CD4-positive, alpha-beta T cell (primary cell): ENCODE data around the gene CRYBB3. TPM values are rescaled to one million over a fixed set of nuclear protein-coding genes. Genes with fewer than 3 reads are reported as not detected.

Experiments
- ATAC-seq: fragments of 200-7000 bp; cut with Tn5 transposase; one replicate; pipeline ENCODE4 v1.10.0; 2022; ENCODE audit warnings: mild to moderate bottlenecking; ENCODE audit not compliant: poor library complexity
- CTCF ChIA-PET: fragments of 350-600 bp; sonication (Branson Sonifier 250); formaldehyde crosslinking; loops from one replicate; lab custom pipeline; 2021; ENCODE audit warnings: antibody characterized with exemption, inconsistent platforms; lab: Charles Lee
- POLR2A ChIA-PET: fragments of 350-600 bp; sonication (Branson Sonifier 250); formaldehyde crosslinking; loops from one replicate; lab custom pipeline; 2021; ENCODE audit warnings: antibody characterized with exemption, inconsistent platforms; lab: Charles Lee
- DNase-seq, 14 experiments: peaks; one replicate each; pipeline ENCODE4 v3.0.0-alpha.2; 2013 to 2020; ENCODE audit warnings: mixed read lengths in 2 of 14
- H3K27ac ChIP-seq, 2 donors: one replicate each; pipeline versions ENCODE4 v1.5.1 to v1.7.0; 2013; ENCODE audit warnings: low read length in 2 of 2, low read depth in 1 of 2, mild to moderate bottlenecking in 1 of 2
- H3K27me3 ChIP-seq, 2 experiments: 1 replicate in 1 of 2; 2 replicates in 1 of 2; pipeline versions ENCODE4 v1.6.1 to v1.7.0; 2013; ENCODE audit warnings: low read length in 2 of 2, control low read depth in 1 of 2, mild to moderate bottlenecking in 1 of 2, moderate library complexity in 1 of 2; ENCODE audit not compliant: insufficient read depth in 2 of 2, control insufficient read depth in 1 of 2
- H3K36me3 ChIP-seq: one replicate; pipeline ENCODE4 v1.6.1; 2013; ENCODE audit warnings: low read length, control low read depth; ENCODE audit not compliant: insufficient read depth
- H3K4me1 ChIP-seq: one replicate; pipeline ENCODE4 v1.6.1; 2013; ENCODE audit warnings: low read length, control low read depth; ENCODE audit not compliant: insufficient read depth
- H3K4me3 ChIP-seq: one replicate; pipeline ENCODE4 v1.5.1; 2013; ENCODE audit warnings: mild to moderate bottlenecking, low read length, moderate library complexity
- H3K9me3 ChIP-seq, 2 experiments: 1 replicate in 1 of 2; 2 replicates in 1 of 2; pipeline versions ENCODE4 v1.6.1 to v1.7.0; 2013; ENCODE audit warnings: low read length in 2 of 2, mild to moderate bottlenecking in 2 of 2, control low read depth in 1 of 2, moderate library complexity in 1 of 2; ENCODE audit not compliant: control insufficient read depth in 1 of 2, insufficient read depth in 1 of 2
- H3K27ac Mint-ChIP-seq: one replicate; pipeline ENCODE4 v1.8.0; 2020; ENCODE audit warnings: mixed read lengths
- H3K27me3 Mint-ChIP-seq: one replicate; pipeline ENCODE4 v1.8.0; 2021; ENCODE audit warnings: mixed read lengths
- H3K36me3 Mint-ChIP-seq: one replicate; pipeline ENCODE4 v1.8.0; 2021; ENCODE audit warnings: low read depth, mixed read lengths
- H3K4me1 Mint-ChIP-seq: one replicate; pipeline ENCODE4 v1.8.0; 2021; ENCODE audit warnings: low read depth, mixed read lengths
- H3K4me3 Mint-ChIP-seq: one replicate; pipeline ENCODE4 v1.8.0; 2020; ENCODE audit warnings: mild to moderate bottlenecking, mixed read lengths
- H3K9me3 Mint-ChIP-seq: one replicate; pipeline ENCODE4 v1.8.0; 2020; ENCODE audit warnings: mixed read lengths
- intact Hi-C, 2 experiments: fragments of 100-400 bp; cut with DNase I in 1 of 2; cut with micrococcal nuclease in 1 of 2; formaldehyde crosslinking; loops; one replicate each; pipeline versions ENCODE4 v1.15.1 to v1.9.0; 2023 to 2025; cut with DNase I, micrococcal nuclease
- total RNA-seq, 174 experiments: library from RNA in 2 of 174; stranded (reverse) in 2 of 174; gene quantifications; one replicate each; pipeline ENCODE4 v1.2.3 and lab custom pipeline; 2021 to 2026
- TF ChIP-seq, protein P1 (sequence below): fragments of 200-600 bp; IDR thresholded peaks from one replicate; pipeline ENCODE4 v1.8.0; 2022; ENCODE audit warnings: antibody characterized with exemption, mild to moderate bottlenecking

The CRYBB3 gene
- total RNA-seq, 2 experiments from 2014 or later, result not detected

GRCh38 chr22:25167834-25168601 is 31.6 kb upstream of the CRYBB3 start:
- Mint-ChIP-seq H3K9me3 (no peaks in the 10 kb centered on the region), H3K36me3 (peaks cover 20% of the 10 kb centered on the region), H3K27me3 (no peaks in the 10 kb centered on the region), H3K4me3 (no peak overlapping the region), H3K4me1 (no peaks in the 10 kb centered on the region), H3K27ac (no peak overlapping the region)
- Histone ChIP-seq H3K27ac (no peak overlapping the region), H3K4me3 (no peak overlapping the region), H3K36me3 (no peaks in the 10 kb centered on the region), H3K27me3 (no peaks in the 10 kb centered on the region), H3K4me1 (no peaks in the 10 kb centered on the region), H3K9me3 (no peaks in the 10 kb centered on the region)
- intact Hi-C loops, result loop anchor here in 1 of 2 experiments (10.0 kb wide), 1 partner anchor 53 kb away; no protein-coding TSS in a partner anchor
- TF ChIP-seq, protein P1, sequence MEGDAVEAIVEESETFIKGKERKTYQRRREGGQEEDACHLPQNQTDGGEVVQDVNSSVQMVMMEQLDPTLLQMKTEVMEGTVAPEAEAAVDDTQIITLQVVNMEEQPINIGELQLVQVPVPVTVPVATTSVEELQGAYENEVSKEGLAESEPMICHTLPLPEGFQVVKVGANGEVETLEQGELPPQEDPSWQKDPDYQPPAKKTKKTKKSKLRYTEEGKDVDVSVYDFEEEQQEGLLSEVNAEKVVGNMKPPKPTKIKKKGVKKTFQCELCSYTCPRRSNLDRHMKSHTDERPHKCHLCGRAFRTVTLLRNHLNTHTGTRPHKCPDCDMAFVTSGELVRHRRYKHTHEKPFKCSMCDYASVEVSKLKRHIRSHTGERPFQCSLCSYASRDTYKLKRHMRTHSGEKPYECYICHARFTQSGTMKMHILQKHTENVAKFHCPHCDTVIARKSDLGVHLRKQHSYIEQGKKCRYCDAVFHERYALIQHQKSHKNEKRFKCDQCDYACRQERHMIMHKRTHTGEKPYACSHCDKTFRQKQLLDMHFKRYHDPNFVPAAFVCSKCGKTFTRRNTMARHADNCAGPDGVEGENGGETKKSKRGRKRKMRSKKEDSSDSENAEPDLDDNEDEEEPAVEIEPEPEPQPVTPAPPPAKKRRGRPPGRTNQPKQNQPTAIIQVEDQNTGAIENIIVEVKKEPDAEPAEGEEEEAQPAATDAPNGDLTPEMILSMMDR, result no peak
- no peak for DNase-seq
- no peak for ATAC-seq
- POLR2A ChIA-PET, result no interaction called here
- CTCF ChIA-PET, result no interaction called here

GRCh38 chr22:25169278-25170031 is 30.2 kb upstream of the CRYBB3 start:
- H3K36me3 Mint-ChIP-seq, result peaks cover 32% of the 10 kb centered on the region
- H3K4me3 Mint-ChIP-seq, result no peak overlapping the region
- H3K9me3 ChIP-seq, result no peaks in the 10 kb centered on the region
- H3K27ac Mint-ChIP-seq, result no peak overlapping the region
- no peaks in the 10 kb centered on the region for H3K36me3 ChIP-seq
- H3K9me3 Mint-ChIP-seq, result no peaks in the 10 kb centered on the region
- intact Hi-C loops, result loop anchor here in 1 of 2 experiments (5.0 to 10.0 kb wide), 3 partner anchors 55 to 232 kb away; partner anchors contain the start of gene KIAA1671
- no peak for DNase-seq
- no peaks in the 10 kb centered on the region for H3K4me1 Mint-ChIP-seq
- no peaks in the 10 kb centered on the region for H3K27me3 ChIP-seq
- TF ChIP-seq, protein P1, result no peak
- H3K4me3 ChIP-seq, result no peak overlapping the region
- H3K27ac ChIP-seq, result no peak overlapping the region
- H3K27me3 Mint-ChIP-seq, result no peaks in the 10 kb centered on the region
- ATAC-seq, result no peak
- no peaks in the 10 kb centered on the region for H3K4me1 ChIP-seq
- ChIA-PET POLR2A (no interaction called here), CTCF (interaction anchor here (0.6 to 0.7 kb wide), 2 partner anchors 17 to 112 kb away, joined by 3 read pairs; no protein-coding TSS in a partner anchor)

GRCh38 chr22:25170426-25170980 is 29.2 kb upstream of the CRYBB3 start:
- DNase-seq, result no peak
- no peaks in the 10 kb centered on the region for H3K27me3 ChIP-seq
- no peaks in the 10 kb centered on the region for H3K9me3 Mint-ChIP-seq

More at GRCh38 chr22:25170426-25170980, 29.2 kb upstream of the CRYBB3 start:
- Mint-ChIP-seq H3K27ac (no peak overlapping the region), H3K27me3 (no peaks in the 10 kb centered on the region), H3K4me3 (no peak overlapping the region), H3K4me1 (no peaks in the 10 kb centered on the region), H3K36me3 (peaks cover 42% of the 10 kb centered on the region)
- ChIA-PET POLR2A (no interaction called here), CTCF (no interaction called here)
- Histone ChIP-seq H3K4me3 (no peak overlapping the region), H3K4me1 (no peaks in the 10 kb centered on the region), H3K36me3 (no peaks in the 10 kb centered on the region), H3K27ac (no peak overlapping the region), H3K9me3 (no peaks in the 10 kb centered on the region)
- no peak for ATAC-seq
- intact Hi-C loops, result loop anchor here in 1 of 2 experiments (5.0 kb wide), 2 partner anchors 218 to 233 kb away; partner anchors contain the start of gene KIAA1671
- TF ChIP-seq, protein P1, result no peak
